Mucosa of stomach (tissue), 1 donor: ENCODE results near the gene ADSS1.

ENCODE experiments used
- H3K27me3 ChIP-seq: one replicate; pipeline ENCODE4 v1.7.0; 2013; ENCODE audit warnings: mild to moderate bottlenecking, low read length; ENCODE audit not compliant: control insufficient read depth, insufficient read depth
- H3K36me3 ChIP-seq: one replicate; pipeline ENCODE4 v1.7.0; 2013; ENCODE audit warnings: low read length; ENCODE audit not compliant: control insufficient read depth, insufficient read depth
- H3K4me1 ChIP-seq: one replicate; pipeline ENCODE4 v1.7.0; 2013; ENCODE audit warnings: mild to moderate bottlenecking, low read length; ENCODE audit not compliant: control insufficient read depth, insufficient read depth
- H3K4me3 ChIP-seq: one replicate; pipeline ENCODE4 v1.7.0; 2013; ENCODE audit warnings: low read length
- H3K9ac ChIP-seq: one replicate; pipeline ENCODE4 v1.7.0; 2013; ENCODE audit warnings: mild to moderate bottlenecking, low read length, moderate library complexity
- H3K9me3 ChIP-seq: one replicate; pipeline ENCODE4 v1.7.0; 2013; ENCODE audit warnings: mild to moderate bottlenecking, low read length, moderate library complexity; ENCODE audit not compliant: control insufficient read depth
- donor health status: Pancreatic carcinoma.

ADSS1 gene

GRCh38 chr14:104784218-104784568 is 60.2 kb downstream of the ADSS1 start:
- Histone ChIP-seq H3K27me3 (no peaks in the 10 kb centered on the region), H3K36me3 (no peaks in the 10 kb centered on the region), H3K4me3 (no peak overlapping the region), H3K9ac (no peak overlapping the region), H3K4me1 (peaks cover 19% of the 10 kb centered on the region), H3K9me3 (no peaks in the 10 kb centered on the region)

GRCh38 chr14:104784846-104785707 is 61.0 kb downstream of the ADSS1 start:
- Histone ChIP-seq H3K9ac (no peak overlapping the region), H3K4me3 (no peak overlapping the region), H3K27me3 (no peaks in the 10 kb centered on the region), H3K36me3 (no peaks in the 10 kb centered on the region), H3K4me1 (peaks cover 19% of the 10 kb centered on the region), H3K9me3 (no peaks in the 10 kb centered on the region)

DNA sequence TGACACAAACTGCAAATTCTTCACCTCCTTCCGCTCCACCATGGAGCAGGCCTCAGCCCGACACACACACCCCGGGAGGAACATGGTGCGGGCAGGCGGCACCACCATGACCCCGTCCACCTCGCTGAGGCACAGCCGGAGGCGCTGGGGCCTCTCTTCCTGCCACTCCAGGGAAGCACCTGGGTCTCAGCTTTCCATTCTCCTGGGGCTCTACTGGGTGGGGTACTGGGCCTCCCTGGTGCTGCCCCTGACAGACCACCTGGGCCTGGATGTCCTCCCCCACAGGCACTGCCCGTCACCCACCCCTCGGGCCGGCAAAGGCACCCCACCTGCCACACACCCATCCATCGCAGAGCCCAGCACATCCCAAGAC is 61.7 kb downstream of the ADSS1 start:
- H3K9ac ChIP-seq: no peak overlapping the region
- H3K4me1 ChIP-seq: peaks cover 19% of the 10 kb centered on the region
- H3K36me3 ChIP-seq: peaks cover 3% of the 10 kb centered on the region
- no peaks in the 10 kb centered on the region for H3K9me3 ChIP-seq
- H3K4me3 ChIP-seq: no peak overlapping the region
- H3K27me3 ChIP-seq: no peaks in the 10 kb centered on the region

DNA sequence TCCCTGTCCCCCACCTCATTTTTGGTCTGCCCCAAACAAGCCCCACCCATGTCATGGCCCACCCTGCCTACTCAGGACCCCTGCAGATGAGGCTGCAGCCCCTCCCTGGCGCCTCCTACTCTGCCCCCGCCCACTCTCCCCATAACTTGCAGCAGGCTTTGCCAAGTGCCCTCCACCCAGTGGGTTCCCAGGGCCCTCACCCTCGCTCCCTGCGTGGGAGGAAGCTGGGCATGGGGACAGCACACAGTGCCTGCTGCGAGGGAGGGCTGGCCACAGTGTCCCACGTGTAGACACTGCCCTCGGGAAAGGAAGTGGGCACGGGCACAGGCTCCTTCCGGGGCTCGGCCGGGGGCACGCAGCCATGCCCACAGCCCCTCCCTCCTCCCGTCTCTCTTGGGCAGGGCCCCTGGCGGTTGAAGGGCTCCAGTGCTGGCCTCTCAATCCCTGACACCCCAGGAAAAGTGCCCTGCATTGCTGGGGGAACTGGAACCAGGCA is 62.1 kb downstream of the ADSS1 start:
- Histone ChIP-seq H3K27me3 (no peaks in the 10 kb centered on the region), H3K9me3 (no peaks in the 10 kb centered on the region), H3K4me3 (no peak overlapping the region), H3K9ac (no peak overlapping the region), H3K36me3 (peaks cover 6% of the 10 kb centered on the region), H3K4me1 (peaks cover 19% of the 10 kb centered on the region)

DNA sequence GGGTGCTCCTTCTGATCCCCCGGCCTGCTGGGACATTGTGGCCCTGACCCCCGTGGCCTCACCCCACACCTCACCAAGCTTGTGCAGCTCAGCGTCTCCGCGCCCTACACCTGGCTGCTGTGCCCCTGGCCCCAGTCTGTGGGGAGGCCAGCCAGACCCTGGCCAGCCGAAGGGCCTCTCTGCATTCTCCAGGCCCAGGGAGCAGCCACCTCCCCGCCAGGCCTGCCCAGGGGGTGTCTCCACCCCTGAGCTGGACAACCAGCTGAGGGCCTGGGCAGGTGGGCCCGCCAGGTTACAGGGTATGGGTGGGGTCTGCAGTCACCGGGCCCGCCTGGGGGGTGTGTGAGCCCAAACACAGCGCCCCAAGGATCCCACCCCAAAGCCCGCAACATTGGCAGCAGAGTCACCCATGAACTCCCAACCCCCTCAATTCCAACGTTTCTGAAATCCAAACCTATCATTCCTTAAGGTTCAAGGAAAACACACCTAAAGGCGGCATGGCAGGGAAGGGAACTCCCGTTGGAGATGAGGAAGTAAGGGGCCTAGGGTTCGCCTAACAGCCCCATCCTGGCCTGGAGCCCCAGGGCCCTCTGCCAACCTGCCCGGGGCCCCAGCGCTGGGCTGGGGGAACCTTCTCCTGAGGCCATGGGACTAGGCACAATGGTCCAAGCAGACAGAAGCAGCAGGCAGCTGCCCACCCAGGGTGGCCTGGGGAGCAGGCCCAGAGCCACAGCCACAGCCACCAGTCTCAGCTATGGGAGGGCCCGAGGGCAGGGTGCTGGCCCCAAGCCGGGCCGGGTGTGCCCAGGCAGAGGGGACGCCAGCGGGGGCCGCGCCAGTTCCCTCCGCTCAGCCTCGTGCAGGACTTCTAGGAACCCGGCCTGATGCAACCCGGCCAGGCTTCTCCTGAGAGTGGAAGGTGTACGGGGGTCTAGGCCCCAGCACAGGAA is 63.0 kb downstream of the ADSS1 start:
- peak overlapping the region; percentile 34 for H3K9ac ChIP-seq
- peaks cover 25% of the 10 kb centered on the region for H3K4me1 ChIP-seq
- peaks cover 6% of the 10 kb centered on the region for H3K36me3 ChIP-seq

DNA sequence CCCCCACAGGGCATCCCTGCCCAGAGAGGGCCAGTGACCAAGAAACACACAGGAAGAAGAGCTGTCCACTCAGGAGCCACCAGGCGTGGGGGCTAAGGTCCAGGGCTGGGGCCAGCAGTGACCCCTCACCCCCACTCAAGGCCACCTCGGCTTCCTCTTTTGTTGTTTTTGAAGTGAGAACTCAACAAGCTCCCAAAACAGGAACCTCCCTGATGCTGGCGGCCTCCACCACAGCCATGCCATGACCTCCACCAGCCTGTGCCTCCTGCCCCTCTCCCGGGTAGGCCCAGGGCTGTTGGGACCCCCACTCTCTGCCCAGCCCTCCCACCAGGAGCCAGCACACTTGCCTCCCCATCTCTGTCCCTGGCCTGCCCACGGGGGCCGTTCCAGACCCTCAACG is 63.7 kb downstream of the ADSS1 start:
- Histone ChIP-seq H3K9ac (no peak overlapping the region), H3K4me3 (no peak overlapping the region), H3K27me3 (no peaks in the 10 kb centered on the region), H3K9me3 (no peaks in the 10 kb centered on the region), H3K4me1 (peaks cover 33% of the 10 kb centered on the region), H3K36me3 (peaks cover 6% of the 10 kb centered on the region)

More for the DNA sequence above, 63.0 kb downstream of the ADSS1 start:
- Histone ChIP-seq H3K9me3 (no peaks in the 10 kb centered on the region), H3K4me3 (no peak overlapping the region), H3K27me3 (no peaks in the 10 kb centered on the region)

GRCh38 chr14:104788161-104788818 is 64.3 kb downstream of the ADSS1 start:
- Histone ChIP-seq H3K27me3 (no peaks in the 10 kb centered on the region), H3K4me1 (peaks cover 38% of the 10 kb centered on the region), H3K9ac (no peak overlapping the region), H3K36me3 (peaks cover 6% of the 10 kb centered on the region), H3K9me3 (no peaks in the 10 kb centered on the region), H3K4me3 (no peak overlapping the region)

GRCh38 chr14:104788873-104789663 is 65.0 kb downstream of the ADSS1 start:
- Histone ChIP-seq H3K4me3 (no peak overlapping the region), H3K9me3 (no peaks in the 10 kb centered on the region), H3K27me3 (no peaks in the 10 kb centered on the region), H3K36me3 (peaks cover 6% of the 10 kb centered on the region), H3K9ac (no peak overlapping the region), H3K4me1 (peaks cover 46% of the 10 kb centered on the region)

DNA sequence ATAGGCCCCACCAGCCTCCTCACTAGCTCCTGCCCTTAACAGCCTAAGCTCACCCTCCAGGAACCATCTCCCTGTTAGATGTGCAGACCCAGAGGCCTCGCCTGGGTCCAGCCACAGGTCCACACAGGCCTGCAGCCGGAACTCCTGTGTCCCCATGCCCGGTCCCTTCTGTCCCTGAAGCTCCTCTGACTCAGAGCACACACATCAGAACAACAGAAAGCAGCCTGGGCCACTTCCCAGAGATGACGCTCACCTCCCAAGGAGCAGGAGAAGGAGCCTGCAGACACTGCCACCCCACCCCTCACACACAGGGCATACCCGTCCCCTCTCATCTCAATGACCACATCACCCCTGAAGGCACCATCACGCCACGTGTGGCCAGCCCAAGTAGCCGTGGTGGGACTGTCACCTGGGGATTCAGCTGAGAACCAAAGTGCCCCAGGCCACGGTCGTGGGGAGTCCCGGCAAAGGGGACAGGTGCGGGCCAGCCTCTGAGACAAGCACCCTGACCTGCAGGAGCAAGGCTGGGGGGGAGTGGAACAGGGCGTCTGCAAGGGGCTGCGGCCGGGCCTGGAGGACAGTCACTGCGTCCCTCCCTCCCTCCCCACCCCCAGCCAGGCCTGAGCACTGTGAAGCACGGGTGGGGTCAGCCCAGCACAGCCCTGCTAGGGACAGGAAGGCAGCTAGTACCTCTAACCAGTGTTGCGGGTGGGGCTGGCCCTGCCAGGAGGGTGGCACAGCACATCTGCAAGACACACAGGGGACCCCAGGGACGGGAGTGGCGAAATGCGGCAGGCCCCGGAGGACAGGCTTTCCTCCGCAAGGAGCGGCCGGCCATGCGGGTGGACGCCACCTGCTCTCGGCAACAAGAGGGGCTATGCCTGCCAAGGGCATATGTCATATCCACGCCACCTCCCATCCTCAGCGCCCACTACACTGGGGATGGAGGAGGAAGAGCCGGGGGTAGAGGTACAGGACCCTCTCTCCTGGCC is 66.0 kb downstream of the ADSS1 start:
- Histone ChIP-seq H3K4me1 (peaks cover 54% of the 10 kb centered on the region), H3K27me3 (no peaks in the 10 kb centered on the region), H3K4me3 (no peak overlapping the region), H3K9me3 (no peaks in the 10 kb centered on the region), H3K36me3 (peaks cover 6% of the 10 kb centered on the region), H3K9ac (no peak overlapping the region)

- Histone ChIP-seq H3K9me3 (no peaks in the 10 kb centered on the region), H3K4me1 (peaks cover 59% of the 10 kb centered on the region), H3K36me3 (peaks cover 6% of the 10 kb centered on the region)
These were observed 67.4 kb downstream of the ADSS1 start for GRCh38 chr14:104791425-104791824.

More at GRCh38 chr14:104791425-104791824, 67.4 kb downstream of the ADSS1 start:
- H3K9ac ChIP-seq: peak overlapping the region; percentile 28
- H3K27me3 ChIP-seq: no peaks in the 10 kb centered on the region
- H3K4me3 ChIP-seq: no peak overlapping the region
